AG04449 (cell line): ENCODE measurements around the gene WWC1.
"Not testable (repeated sequence)": the region's sequence is repeated elsewhere in the genome, so short reads cannot be mapped to it uniquely, and the experiment has no call there.

Experiments used
- CTCF ChIA-PET: fragments of 350-600 bp; formaldehyde crosslinking; extraction: SDS; loops from one replicate; lab custom pipeline; 2021; ENCODE audit warnings: antibody characterized with exemption; lab: Yijun Ruan, JAX
- POLR2A ChIA-PET: fragments of 400-600, 350-600 bp; formaldehyde crosslinking; extraction: SDS; loops from one replicate; lab custom pipeline; 2020; ENCODE audit warnings: antibody characterized with exemption, inconsistent platforms; lab: Yijun Ruan, JAX
- DNase-seq: peaks from one replicate; pipeline ENCODE4 v3.0.0-alpha.2; 2010; ENCODE audit warnings: low read depth, low spot score
- H3K4me3 ChIP-seq: 2 replicates; pipeline ENCODE4 v1.5.1; 2011; ENCODE audit warnings: low read depth, mild to moderate bottlenecking, control low read depth, low read length
- TF ChIP-seq, protein P1 (sequence below): IDR thresholded peaks from one replicate; pipeline ENCODE4 v1.5.1; 2011; ENCODE audit warnings: mild to moderate bottlenecking, moderate library complexity, low read length, control low read depth, inconsistent platforms; ENCODE audit not compliant: insufficient read depth; ENCODE audit errors: missing control alignments

Gene WWC1

DNA sequence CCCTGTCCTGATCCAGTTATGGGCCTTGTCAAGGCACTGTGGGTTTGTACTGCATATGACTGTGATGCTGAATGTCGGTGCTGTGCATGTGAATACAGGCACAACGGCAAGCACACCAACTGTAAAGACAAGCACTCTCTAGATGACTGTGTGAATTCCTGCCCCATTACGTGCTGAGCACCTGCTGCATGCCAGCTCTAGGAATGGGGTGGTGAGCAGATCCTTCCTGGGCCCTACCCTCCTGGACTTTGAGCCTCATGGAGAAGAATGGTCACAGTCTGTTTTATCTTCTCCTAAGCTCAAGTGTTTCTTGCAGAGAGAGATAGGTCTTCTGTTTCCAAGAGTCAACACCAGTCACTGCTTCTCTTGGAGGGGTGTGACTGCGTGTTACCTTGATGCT is 138.9 kb downstream of the WWC1 start:
- no peak overlapping the region for H3K4me3 ChIP-seq
- DNase-seq: no peak
- POLR2A ChIA-PET: no interaction called here
- TF ChIP-seq, protein P1, sequence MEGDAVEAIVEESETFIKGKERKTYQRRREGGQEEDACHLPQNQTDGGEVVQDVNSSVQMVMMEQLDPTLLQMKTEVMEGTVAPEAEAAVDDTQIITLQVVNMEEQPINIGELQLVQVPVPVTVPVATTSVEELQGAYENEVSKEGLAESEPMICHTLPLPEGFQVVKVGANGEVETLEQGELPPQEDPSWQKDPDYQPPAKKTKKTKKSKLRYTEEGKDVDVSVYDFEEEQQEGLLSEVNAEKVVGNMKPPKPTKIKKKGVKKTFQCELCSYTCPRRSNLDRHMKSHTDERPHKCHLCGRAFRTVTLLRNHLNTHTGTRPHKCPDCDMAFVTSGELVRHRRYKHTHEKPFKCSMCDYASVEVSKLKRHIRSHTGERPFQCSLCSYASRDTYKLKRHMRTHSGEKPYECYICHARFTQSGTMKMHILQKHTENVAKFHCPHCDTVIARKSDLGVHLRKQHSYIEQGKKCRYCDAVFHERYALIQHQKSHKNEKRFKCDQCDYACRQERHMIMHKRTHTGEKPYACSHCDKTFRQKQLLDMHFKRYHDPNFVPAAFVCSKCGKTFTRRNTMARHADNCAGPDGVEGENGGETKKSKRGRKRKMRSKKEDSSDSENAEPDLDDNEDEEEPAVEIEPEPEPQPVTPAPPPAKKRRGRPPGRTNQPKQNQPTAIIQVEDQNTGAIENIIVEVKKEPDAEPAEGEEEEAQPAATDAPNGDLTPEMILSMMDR: no peak
- CTCF ChIA-PET: interaction anchor here (1.0 kb wide), 1 partner anchor 9 kb away, joined by 3 read pairs; no protein-coding TSS in a partner anchor

DNA sequence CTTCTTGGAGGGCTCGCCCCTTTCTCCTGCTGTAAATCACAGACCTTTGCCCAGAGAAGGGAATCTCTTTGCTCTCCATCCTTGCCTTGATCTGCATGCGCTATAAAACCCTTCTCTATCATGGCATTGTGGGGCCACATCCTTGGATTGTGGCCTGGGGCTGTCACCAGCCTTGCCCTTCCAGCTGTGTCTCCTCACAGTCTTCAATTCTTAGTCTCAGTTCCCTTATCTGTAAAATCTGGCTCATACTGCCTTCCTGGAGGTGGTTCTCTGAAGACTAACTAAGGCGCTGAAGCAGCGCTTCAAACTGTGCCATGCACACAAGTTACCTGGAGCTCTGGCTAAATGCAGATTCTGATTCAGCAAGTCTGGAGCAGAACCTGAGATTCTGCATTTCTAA is 141.5 kb downstream of the WWC1 start:
- no peak for DNase-seq
- CTCF ChIA-PET: interaction anchor here (1.1 kb wide), 1 partner anchor 10 kb away, joined by 3 read pairs; no protein-coding TSS in a partner anchor
- H3K4me3 ChIP-seq: no peak overlapping the region
- POLR2A ChIA-PET: no interaction called here
- TF ChIP-seq, protein P1: no peak

DNA sequence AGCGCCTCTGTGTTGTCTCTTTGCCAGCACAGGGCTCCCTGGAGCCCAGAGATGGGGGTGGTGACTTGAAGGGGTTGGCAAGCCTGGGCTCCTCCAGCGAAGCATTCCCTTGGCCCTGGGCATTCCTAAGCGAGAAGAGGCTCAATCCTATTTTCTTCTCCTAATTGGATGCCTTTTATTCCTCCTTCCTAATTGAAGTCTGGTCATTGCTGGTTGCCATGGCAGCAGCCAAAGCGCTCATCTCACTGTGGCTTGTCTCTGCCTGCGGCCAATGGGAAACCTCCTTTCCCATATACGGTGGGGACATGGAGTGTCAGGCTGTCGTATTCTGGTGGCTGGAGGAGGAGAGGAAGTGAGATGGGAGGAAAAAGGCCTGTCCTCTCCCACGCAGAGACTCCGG is 142.6 kb downstream of the WWC1 start:
- DNase-seq: no peak
- CTCF ChIA-PET: no interaction called here
- POLR2A ChIA-PET: no interaction called here
- H3K4me3 ChIP-seq: no peak overlapping the region
- TF ChIP-seq, protein P1: no peak

DNA sequence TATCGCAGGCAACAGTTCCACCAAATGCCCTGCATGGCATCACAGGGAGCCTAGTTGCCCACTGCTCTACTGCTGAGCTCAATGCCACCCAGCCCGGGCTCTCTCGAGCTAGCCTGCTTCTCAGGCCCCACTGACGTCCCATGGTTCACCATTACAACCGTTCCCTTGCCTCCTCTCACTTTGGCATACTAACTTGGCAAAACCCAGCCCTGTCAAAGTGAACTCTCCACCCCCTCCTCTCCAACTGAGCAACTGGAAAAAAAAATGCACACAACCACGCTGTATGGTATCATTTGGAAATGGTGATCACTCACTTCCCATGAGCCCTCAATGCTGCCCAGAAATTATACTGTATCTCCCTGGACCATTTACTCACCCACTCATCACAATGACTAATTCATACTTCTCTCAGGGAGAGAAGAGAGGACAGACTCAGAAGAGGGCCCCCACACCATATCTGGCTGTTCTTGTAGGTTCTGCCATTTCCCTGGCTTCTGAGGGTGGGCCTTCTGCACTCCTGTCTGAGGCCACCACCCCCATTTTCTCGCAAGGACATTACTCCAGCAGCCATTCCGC is 143.4 kb downstream of the WWC1 start:
- ChIA-PET CTCF (no interaction called here), POLR2A (no interaction called here)
- no peak overlapping the region for H3K4me3 ChIP-seq
- TF ChIP-seq, protein P1: no peak
- DNase-seq: no peak

DNA sequence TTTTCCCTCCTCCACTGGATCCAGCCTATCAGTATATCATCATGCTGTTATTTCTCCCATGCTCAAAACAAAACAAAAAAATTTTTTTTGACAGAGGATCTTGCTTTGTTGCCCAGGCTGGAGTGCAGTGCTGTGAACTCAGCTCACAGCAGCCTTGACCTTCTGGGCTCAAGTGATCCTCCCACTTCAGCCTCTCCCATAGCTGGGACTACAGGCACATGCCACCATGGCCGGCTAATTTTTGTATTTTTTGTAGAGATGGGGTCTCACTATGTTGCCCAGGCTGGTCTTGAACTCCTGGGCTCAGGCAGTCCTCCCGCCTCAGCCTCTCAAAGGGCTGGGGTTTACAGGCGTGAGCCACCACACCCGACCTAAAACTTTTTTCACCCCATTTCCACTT is 143.9 kb downstream of the WWC1 start:
- H3K4me3 ChIP-seq, CTCF ChIA-PET, POLR2A ChIA-PET, DNase-seq: not testable (repeated sequence)

DNA sequence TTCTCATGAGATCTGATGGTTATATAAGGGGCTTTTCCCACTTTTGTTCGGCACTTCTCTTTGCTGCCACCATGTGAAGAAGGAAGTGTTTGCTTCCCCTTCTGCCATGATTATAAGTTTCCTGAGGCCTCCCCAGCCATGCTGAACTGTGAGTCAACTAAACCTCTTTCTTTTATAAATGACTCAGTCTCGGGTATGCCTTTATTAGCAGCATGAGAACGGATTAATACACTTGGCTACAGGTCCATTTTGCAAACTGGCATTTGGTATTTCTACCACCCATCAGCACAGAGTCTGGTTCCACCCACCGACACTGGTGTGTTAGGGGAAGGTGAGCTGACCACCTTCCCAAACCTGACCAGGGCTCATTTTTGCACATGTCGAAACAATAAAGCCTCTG is 146.9 kb downstream of the WWC1 start:
- ChIA-PET POLR2A (no interaction called here), CTCF (no interaction called here)
- DNase-seq: no peak
- TF ChIP-seq, protein P1: no peak
- H3K4me3 ChIP-seq: no peak overlapping the region

DNA sequence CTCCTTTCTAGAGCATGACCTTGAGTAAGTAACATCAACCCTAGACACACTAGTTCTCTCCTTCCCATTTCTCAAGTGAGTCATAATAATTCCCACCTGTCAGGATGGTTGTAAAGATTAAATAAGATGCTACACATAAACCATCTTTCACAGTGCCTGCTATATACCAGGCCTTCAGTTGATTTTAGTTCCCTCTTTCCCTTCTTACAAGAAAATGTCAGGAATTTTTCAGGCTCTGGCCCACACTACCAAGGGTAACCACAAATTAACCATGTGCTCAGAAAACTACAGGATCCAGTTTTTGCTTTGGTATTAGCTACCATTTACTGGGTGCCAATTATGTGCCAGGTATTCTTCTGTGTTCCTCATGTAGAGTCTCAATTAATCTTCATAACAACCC is 152.1 kb downstream of the WWC1 start:
- POLR2A ChIA-PET: no interaction called here
- CTCF ChIA-PET: no interaction called here
- DNase-seq: no peak
- H3K4me3 ChIP-seq: no peak overlapping the region
- TF ChIP-seq, protein P1: no peak
